ENCODE measurements around the gene JOSD1.

- no peak for TF ChIP-seq CTCF (IDR thresholded peaks at IDR 0.05; ENCODE audit: low read length)
- no peak for TF ChIP-seq EZH2 (optimal IDR thresholded peaks at IDR 0.05; ENCODE audit: low read depth, low read length)
- no peak for TF ChIP-seq EZH2phosphoT487 (IDR thresholded peaks at IDR 0.05; ENCODE audit: low read length)
These were observed 28.4 kb upstream of the JOSD1 start for GRCh38 chr22:38728871-38729796.

Measured in MM.1S (cell line).